Vagina (tissue), 2 donors: ENCODE data around the gene MYZAP.

ENCODE experiments used
- POLR2AphosphoS5 ChIP-seq, 2 donors: sonication (generic); formaldehyde crosslinking; IDR thresholded peaks; one replicate each; pipeline ENCODE4 v1.9.0; 2017; ENCODE audit warnings: antibody characterized with exemption in 2 of 2, mild to moderate bottlenecking in 2 of 2, low read depth in 1 of 2; ENCODE audit not compliant: insufficient read depth in 1 of 2
- TF ChIP-seq, protein P1 (sequence below), 3 experiments: fragments of 450-650 bp in 2 of 3; fragments of 200-600 bp in 1 of 3; sonication (generic) in 1 of 3; IDR thresholded peaks; one replicate each; pipeline ENCODE4 v1.5.1; 2017 to 2019; ENCODE audit warnings: antibody characterized with exemption in 3 of 3, mild to moderate bottlenecking in 2 of 3, moderate library complexity in 2 of 3

DNA sequence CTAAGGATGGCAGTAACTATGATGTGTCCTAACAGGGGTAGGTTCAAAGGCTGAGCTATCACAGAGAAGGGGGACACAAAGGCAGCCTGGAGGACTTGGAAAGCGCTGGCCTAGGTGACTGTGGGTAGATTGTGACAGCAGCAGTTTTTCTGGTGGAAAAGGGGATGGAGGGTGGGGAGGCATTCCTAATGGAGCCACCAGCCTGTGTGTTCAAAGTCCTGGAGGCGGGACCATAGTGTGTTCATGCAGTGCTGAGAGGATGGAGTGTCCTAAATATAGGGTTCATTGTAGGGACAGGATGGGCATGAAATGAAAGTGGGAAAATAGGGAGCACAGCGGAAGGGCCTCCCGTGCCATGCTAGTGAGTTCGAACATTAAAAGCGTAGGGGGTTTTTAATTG lies 63.3 kb downstream of the MYZAP start:
- TF ChIP-seq, protein P1, sequence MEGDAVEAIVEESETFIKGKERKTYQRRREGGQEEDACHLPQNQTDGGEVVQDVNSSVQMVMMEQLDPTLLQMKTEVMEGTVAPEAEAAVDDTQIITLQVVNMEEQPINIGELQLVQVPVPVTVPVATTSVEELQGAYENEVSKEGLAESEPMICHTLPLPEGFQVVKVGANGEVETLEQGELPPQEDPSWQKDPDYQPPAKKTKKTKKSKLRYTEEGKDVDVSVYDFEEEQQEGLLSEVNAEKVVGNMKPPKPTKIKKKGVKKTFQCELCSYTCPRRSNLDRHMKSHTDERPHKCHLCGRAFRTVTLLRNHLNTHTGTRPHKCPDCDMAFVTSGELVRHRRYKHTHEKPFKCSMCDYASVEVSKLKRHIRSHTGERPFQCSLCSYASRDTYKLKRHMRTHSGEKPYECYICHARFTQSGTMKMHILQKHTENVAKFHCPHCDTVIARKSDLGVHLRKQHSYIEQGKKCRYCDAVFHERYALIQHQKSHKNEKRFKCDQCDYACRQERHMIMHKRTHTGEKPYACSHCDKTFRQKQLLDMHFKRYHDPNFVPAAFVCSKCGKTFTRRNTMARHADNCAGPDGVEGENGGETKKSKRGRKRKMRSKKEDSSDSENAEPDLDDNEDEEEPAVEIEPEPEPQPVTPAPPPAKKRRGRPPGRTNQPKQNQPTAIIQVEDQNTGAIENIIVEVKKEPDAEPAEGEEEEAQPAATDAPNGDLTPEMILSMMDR (IDR thresholded peaks at IDR 0.05), result no peak
- TF ChIP-seq POLR2AphosphoS5 (IDR thresholded peaks at IDR 0.05; ENCODE audit: insufficient read depth in 1 of 2, low read depth in 1 of 2), result no peak
